Measurements from ENCODE around the gene ADAMTSL1. TPM values are rescaled to one million over a fixed set of nuclear protein-coding genes. Genes with fewer than 3 reads are reported as not detected.

ADAMTSL1 gene
- total and polyA plus RNA-seq, 2 of the 8 experiments (the other 6 are each of a cell fraction or from before 2014, with no cell fraction given) = 0.84 to 1.1 TPM

DNA sequence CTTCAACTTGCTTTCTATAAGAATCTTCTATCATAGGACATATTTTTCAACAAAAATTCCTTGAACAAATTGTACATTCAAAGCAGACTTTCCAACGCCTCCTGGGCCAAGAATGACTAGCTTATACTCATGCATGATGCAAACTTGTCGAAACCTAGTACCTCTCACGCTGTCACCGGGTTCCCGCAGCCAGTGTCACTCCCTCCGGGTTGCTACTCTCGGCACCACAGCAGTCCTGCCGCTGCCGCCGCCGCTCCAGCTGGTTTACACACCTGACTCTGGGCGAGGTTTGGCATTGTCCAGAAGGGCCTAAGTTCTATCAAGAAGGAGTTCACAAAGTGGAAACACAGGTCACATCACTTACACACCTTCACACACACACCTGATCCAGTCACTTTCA is 244.4 kb downstream of the ADAMTSL1 start (continued):
- TF ChIP-seq CBX5 (IDR thresholded peaks at IDR 0.05; ENCODE audit: low read depth, low read length) (no peak), POLR2A (IDR thresholded peaks at IDR 0.05; ENCODE audit: control extremely low read depth in 1 of 2, low read depth in 2 of 2, low read length in 2 of 2) (no peak), BRCA1 (IDR thresholded peaks at IDR 0.05; ENCODE audit: low read depth, low read length) (no peak), JUND (IDR thresholded peaks at IDR 0.05; ENCODE audit: low read length) (no peak), SIRT6 (IDR thresholded peaks at IDR 0.05; ENCODE audit: low read length) (no peak), SIX5 (IDR thresholded peaks at IDR 0.05; ENCODE audit: low read depth, low read length) (no peak)

Measured in H1 (cell line).